GM18508 (cell line): Measurements from ENCODE around the gene HPS1.

ENCODE experiments used
- ATAC-seq: cut with Tn5 transposase; IDR thresholded peaks from one replicate; pipeline ENCODE4 v1.9.1; 2021; ENCODE audit warnings: moderate number of reproducible peaks; ENCODE audit not compliant: insufficient read depth, unreplicated experiment

HPS1 gene

DNA sequence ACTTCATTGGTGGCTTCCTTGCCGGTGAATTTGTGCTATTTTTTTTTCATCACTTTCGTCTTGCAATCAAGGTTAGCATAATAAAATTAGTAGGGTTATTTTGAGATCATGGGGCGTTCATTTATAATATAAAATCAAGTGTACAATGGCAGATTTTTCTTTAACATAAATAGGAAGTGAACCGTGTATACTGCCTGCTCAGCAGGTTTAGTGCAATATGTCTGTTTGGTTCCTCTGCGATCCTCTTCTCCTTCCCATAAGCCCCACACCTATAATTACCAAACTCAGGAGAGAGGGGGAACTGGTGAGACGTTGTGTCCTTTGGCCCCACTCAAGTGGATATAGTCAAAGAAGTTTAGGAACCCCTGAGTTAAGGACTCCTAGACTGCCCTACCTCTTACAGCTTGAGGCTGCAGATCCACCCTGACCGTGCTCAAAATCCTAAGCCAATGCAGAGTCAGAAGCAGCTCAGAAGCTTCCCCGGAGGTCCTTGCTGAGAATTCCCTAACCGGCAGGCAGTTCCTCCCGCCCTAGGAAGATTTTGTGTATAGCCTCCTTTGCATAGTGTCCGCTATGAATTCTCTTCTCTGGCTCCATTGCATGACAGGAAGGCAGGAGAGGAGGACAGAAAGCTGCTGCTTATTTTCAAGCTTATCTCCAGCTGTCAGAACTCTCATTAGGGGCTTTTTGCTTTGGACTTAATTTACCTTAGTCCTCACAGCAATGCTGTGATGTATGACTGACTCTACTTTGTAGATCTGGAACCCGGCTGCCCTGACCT lies 73.3 kb downstream of the HPS1 start:
- ATAC-seq: no peak

DNA sequence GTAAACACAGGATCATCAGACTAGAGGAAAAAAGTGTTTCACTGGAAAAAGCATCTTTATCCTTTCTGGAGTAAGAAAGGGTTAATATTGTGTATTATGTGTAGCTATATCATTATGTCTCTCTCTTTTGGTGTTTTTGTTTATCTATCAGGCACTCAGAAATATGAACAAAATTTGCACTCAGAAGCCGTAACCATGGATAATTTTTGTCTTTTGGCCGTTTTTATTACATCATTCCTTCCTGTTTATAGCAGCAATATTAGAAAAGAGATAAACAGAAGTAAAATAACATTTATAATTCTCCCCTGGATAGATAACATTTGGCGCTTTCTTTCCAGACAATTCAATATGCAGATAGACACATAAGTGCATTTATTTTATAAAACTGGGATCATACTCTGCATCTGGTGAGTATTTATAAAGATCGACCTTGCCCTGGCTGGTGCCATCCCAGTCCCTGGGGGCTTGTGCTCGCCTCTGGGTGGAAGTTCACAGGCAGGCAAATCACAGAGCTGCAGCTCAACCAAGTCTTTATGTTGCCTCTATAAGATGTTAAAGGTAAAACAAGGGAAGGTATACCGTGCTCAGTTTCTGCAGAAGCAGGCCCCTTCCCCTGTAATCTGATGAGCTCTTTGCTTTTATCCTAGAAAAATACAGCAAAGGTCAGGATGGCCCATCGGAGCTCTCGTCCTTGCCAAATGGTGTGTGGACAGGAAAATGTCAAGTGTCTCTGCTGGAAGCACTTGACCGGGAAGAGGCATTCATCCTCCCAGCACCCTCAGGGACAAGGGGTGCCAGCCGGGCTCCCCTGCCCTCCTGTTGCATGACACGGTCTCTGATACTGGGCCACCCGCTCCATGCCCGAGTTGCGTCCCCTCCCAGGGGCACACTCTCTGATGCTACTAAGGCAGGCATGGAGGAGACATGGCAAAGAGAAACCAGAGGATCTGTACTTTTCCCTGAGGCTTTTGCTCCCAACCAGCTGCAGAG lies 75.6 kb downstream of the HPS1 start:
- ATAC-seq: no peak

DNA sequence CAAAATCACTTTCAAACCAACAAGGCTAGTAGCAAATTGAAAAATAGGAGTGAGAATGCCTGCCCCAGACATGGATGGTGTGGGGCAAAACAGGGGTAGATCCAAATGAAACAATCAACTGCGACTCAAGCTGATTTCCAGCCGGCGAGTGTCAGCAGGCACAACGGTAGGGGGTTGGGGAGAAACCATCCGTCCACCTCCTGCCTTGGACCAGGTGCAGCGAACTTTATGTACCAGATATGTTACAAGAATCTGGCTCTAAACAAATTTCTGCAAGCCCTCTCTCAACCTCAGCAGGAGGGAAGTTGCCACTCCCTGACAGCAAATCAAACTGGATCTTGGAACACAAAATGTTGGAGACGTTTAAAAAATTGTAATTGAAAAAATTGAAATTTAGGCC lies 76.9 kb downstream of the HPS1 start:
- no peak for ATAC-seq

DNA sequence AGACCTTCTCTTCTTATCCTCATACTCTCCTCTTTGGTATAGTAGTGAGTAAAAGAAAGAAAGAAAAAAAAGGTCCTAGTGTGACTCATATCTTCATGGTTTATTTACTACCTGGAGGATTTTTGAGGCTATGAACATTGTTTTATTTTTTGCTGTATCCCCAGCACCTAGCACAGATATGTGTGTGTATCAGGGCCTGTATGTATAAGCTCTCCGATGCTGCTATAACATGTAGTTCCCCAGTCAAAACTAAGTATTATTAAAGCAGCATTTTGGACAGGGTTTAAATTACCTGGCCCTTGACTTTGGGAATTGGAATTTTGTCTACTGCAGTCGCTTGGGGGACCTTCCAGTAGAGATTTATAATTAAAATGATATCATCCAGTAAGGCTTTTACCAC lies 78.1 kb downstream of the HPS1 start:
- ATAC-seq: no peak

DNA sequence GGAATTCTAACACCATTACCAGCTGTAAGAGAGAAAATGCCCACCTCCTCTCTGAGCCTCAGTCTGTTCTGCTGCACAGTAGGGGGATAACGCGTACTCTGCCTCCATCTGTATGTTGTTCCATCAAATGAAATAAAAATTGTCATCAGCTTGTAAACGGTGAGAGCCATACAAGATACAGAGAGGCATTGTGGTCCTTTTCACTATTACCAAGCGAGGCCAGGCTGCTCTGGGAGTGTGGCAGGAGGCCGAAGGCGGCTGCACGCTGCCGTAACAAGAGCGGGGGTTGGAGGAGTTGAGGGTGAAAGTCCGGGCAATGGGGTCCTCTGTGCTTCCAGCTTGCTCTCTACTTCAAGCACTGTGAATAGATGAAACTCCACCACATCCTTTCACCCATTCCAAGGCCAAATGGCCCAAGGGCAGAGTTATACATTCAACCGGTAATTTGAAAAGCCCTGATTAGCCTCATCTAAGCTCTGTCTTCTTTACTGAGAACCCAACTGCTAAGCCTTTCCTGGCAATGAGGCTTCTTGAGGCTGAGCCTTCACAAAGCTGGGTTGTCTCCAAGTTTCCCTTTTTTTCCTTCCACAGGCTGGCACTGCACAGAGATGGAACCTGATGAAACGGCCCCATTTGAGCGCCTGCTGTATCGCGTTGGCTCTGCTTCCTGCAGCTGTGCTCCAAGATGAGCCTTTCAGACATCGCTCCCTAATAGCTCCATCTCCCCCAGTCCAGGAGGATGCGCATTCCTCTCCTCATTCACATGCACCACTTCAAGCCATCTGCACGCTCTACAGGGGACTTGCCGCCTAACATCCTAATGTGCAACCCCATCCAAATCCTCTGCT lies 78.9 kb downstream of the HPS1 start:
- ATAC-seq: no peak
